SK-N-MC (cell line): ENCODE results near the gene ADSS2.

ENCODE experiments used
- EZH2 ChIP-seq: fragments of 200-600 bp; sonication (generic); IDR thresholded peaks from one replicate; pipeline ENCODE4 v1.6.1; 2017; ENCODE audit warnings: antibody characterized with exemption
- POLR2AphosphoS5 ChIP-seq: IDR thresholded peaks from 2 replicates; pipeline ENCODE4 v1.6.1; 2012; ENCODE audit warnings: mild to moderate bottlenecking, low read depth, low read length, borderline replicate concordance

DNA sequence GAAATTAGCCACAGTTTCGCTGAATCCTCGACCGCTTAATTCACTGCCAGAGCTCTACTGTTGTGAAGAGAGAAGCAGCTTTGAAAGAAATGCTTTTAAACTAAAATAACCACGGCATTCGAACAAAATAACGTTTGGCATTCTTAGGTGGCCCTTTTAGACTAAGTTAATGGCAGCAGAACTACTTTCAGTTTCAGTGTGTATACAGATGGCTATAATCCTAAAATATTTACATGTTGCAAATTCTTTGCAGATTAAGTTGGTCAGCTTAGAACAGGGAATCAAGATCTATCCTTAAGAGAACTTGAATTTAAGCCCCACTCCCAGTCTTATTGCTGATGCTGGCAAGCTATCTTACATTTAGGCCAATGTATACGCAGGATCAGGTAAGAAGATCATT is 62.7 kb downstream of the ADSS2 start:
- TF ChIP-seq EZH2 (no peak), POLR2AphosphoS5 (no peak)
